HG02763 (cell line): ENCODE results near the gene CHRM4.

Experiments
- ATAC-seq: cut with Tn5 transposase; IDR thresholded peaks from one replicate; pipeline ENCODE4 v1.9.1; 2021; ENCODE audit warnings: mild to moderate bottlenecking, moderate library complexity; ENCODE audit not compliant: unreplicated experiment

The CHRM4 gene

GRCh38 chr11:46350695-46351094 lies 40.9 kb downstream of the CHRM4 start:
- no peak for ATAC-seq

DNA sequence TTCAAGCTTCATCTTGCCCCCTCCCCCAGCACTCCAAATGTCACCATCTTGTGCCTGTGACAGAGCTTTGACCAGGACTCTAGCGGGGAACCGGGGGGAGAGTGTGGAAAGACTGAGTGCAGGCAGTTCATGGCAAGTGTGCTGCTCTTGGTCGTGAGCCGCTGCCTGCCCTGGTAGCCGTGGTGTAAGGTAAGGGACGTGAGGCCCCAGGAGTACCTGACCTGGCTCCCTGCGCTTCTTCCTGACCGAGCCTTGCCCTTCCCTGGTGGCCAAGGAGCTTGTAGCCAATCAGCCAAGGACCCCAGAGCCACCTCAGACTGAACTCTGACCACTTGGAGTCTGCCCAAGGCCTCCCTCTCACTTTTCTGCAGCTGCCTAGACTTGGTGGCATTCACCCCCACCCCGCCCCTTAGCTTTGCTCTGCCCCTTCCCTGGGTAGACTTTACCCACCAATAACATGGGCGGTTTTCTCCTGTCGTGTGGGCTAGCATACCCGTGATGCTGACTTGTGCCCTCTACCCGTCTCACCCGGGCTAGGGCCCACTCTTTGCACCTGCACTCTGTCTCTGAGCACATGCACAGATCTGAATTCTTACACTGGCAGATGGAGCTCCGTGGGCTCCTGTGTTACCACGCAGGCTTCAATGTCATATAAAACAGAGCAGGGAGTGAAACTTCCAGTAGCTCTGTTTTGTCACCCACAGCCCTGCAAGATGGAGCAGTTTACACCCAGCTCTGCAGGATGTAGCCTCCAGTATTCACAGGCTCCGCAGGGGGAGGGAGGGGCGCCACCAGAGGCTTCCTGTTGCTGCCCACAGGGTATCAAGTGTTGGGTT lies 42.8 kb downstream of the CHRM4 start:
- peak; percentile 23 for ATAC-seq

DNA sequence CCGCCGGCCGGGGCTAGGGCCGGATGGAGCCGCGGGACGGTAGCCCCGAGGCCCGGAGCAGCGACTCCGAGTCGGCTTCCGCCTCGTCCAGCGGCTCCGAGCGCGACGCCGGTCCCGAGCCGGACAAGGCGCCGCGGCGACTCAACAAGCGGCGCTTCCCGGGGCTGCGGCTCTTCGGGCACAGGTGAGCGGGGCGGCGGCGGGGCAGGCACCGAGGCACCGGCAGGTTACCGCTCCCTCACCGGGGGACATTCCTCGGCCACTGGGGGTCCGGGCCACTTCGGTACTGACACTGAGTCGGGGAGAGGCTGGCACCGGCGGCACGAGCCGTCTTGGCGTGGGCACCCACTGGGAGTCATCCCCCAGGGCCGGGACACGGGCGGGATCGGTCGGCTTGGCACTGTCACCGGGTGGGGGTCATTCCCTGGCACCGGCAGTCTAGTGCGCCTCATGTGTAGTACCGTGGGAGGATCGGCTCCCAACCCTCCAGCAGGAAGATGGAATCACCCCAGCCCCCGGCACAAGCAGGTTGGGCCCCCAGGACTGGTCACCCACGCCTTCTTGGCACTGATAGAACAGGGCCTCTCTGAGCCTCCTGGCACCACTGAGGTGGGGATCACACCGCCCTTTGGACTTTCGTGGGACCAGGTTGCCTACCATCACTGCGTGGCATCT lies 43.8 kb downstream of the CHRM4 start:
- ATAC-seq: no peak

GRCh38 chr11:46346886-46347636 lies 44.5 kb downstream of the CHRM4 start, which contains the start of gene DGKZ:
DGKZ (plus strand) TSS chr11:46347463; CDS start chr11:46347660, 197 bp downstream.
- peak; percentile 64 for ATAC-seq

DNA sequence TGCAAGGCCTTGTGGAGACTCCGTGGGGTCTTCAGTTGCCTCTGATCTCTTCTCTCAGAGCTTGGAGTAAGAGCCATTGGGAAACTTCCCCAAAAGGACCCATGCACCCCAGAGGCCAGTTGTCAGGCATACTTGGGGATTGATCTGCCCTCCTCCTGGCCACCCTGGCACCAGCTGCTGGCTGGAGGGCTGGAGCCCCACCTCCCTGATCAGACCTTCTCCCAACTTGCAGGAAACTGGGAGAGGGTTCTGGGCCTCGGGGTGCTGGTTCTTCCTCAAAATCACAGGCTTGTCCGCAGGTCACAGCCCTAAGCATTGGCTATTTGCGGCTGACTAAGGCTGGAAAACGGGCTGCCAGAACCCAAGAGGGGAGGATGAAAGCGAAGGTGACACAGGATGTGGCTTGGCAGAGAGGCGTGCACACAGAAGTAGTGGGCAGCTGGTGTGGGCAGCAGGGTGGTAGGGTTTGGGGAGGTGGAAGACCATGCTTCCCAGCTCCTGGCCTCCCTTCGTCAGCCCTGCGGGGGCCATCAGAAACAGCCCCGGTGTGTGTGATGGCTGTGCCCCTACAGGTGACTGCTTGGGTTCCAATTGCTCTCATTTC lies 45.6 kb downstream of the CHRM4 start:
- ATAC-seq: no peak

GRCh38 chr11:46345131-46345597 lies 46.4 kb downstream of the CHRM4 start:
- no peak for ATAC-seq

DNA sequence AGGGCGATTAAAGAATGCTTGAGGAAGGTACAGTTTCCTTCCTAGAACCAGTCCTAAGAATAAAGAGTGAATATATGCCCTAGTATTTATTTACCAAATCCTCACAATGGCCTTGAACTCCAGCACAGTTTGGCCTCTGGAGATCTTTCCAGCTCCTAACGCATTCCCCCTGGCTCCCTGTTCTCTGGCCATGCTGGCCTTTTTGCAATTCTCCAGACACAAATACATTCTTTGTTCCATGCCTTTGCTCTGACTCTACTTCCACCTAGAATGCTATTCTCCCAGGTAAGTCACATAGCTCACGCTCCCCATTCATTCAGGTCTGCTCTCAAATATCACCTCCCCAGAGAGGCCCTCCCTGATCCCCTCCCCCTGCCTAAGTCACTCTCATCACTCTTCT lies 48.1 kb downstream of the CHRM4 start:
- ATAC-seq: no peak

DNA sequence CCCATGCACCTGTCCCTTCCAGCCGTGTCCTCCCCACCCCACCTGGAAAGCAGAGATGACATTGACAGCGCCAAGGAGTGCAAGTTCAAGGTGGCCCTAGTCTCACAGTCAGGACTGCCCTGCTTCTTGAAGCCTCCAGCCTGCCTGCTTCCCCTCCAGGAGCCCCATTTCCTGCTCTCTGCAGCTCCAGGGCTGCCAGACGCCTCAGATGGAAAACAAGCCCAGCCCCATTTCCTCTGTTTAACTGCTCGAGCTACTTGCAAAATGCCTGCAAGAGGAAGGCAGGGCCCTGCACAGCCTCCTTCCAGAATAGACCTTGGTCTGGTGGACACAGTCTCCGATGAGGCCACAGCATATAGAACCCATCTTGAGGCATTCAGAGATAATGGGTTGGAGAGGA lies 49.3 kb downstream of the CHRM4 start:
- no peak for ATAC-seq

GRCh38 chr11:46341454-46341853 lies 50.1 kb downstream of the CHRM4 start:
- ATAC-seq: no peak

GRCh38 chr11:46339816-46340215 lies 51.8 kb downstream of the CHRM4 start:
- ATAC-seq: no peak

DNA sequence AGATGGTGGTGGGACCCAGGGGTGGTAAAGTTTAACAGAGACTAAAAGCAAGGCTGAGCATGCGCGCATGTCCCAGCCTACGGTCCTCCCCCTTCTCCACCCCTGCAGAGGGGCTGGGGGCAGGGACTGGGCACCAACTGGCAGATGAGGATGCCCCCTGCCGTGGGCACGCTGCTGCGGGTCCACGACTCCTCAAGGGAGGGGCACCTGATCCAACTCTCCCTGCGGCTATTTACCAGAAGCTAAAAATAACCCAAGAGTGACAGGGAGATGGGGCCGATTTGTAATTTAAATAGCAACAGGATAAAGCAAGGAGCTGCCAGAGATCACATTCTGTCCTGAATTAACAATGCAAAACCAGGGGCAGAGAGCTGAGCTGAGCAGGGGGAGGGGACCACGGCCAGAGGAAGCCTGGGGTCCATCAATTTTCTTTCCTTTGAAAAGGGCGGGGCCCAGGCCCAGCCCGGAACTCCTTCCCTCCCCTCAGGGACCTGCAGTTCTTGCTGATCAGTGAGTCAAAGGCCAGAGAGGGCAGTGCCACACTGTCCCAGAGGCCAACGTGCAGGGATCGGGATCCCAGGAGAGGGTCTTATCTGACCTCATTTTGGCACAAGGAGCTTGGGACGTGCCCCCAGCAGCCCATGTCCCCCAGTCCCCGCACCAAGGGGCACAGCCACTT lies 52.4 kb downstream of the CHRM4 start:
- ATAC-seq: no peak

GRCh38 chr11:46338636-46338987 lies 53.0 kb downstream of the CHRM4 start:
- ATAC-seq: no peak

DNA sequence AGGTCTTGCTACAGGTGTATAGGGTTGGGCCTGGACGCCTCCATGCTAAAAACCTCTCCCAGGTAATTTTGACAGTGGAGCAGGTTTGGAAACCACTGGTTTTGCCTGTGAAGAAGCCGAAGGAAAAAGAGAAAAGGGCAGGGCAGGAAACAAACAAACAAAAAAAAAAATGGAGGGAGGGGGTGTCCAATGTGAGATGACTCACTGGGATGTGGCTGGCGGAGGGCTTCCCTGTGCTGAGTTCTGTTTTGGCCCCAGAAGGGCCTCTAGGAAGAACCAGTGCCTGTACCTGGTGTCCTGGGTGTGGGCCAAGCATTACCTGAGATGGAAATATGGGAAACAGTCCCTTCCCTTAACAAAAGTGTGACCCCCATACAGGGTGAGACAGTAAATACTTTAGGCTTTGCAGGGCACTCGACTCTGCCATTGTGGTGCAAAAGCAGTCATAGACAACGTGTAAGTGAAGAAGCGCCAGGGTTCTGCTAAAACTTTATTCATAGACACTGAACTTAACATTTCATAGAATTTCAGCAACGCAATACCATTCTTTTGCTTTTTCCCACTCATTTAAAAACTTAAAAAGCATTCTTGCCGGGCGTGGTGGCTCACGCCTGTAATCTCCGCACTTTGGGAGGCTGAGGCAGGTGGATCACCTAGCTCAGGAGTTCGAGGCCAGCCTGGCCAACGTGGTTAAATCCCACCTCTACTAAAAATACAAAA lies 53.8 kb downstream of the CHRM4 start:
- no peak for ATAC-seq

- ATAC-seq: no peak
Measured at GRCh38 chr11:46336563-46337180, 54.9 kb downstream of the CHRM4 start.

DNA sequence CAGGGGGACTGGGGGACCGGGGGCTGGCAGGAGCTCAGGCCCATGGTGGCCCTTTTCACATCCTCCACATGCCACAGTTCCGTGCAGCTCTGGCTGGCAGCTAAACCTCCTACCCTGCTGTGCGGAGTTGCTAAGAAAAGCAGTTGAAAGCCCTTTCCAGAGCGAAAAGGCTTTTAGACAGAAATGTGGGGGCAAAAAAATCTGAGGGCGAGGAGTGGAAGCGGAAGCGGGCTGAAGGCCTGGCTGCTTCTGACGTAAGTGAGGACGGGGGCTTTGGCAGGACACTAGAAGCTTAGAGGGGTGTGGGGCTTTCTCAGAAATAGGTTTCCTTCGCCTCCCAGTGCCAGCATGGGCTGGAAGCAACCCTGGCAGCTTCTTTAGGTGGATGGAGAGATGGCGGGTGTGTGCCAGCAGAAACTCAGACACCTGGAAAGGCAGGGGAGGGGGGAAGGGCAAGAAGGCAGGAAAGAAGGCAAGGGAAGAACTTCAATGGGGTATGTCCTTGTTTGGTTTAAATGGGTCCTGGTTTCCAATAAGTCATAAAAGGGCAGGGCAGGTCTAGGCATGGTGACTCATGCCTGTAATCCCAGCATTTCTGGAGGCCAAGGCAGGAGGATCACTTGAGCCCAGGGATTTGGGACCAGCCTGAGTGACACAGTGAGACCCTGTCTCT lies 55.5 kb downstream of the CHRM4 start:
- ATAC-seq: no peak

GRCh38 chr11:46335271-46335670 lies 56.3 kb downstream of the CHRM4 start:
- ATAC-seq: no peak

DNA sequence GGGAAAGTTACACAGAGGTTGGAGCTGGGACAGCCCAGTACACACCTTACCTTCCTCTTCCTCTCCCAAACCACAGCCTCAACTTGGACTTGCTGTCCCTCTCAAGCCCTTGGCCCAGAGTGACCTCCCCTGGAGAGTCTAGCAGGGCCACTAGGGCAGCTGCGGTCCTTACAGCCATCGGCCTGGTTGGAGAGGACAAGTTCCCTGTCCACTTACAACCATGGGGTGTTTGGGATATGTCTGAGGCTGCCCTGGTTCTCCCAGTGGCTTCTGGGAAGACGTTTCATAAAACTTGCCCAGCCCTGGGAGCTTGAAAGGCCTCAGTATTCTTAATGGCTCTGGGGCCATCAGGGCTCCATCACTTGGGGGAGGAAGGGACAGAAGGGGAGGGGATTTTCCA lies 57.4 kb downstream of the CHRM4 start:
- no peak for ATAC-seq
